Measurements from ENCODE around the gene ZIC5. TPM values are rescaled to one million over a fixed set of nuclear protein-coding genes. Genes with fewer than 3 reads are reported as not detected.

ZIC5 gene
- total RNA-seq, 1 donor from 2014 or later, result 15.1 TPM

DNA sequence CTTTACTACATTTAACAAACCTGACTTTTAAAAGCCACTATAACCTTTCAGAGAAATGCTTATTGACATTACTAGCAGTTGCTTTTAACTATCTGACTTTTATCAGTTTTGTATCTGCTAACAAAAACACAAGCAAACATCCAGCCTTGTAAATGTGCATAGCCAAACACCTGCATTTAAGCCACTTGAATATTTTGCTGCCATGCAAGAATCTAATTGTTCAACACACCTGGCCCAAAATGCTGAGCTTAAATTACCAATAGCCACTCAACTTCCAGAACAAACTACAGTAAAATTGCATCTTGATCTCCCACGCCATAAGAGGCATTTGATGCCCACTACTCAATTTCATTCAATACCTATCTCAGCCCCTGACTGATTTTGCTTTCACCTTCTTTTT is 9.3 kb downstream of the ZIC5 start:
- peaks cover 28% of the 10 kb centered on the region for H3K4me1 Mint-ChIP-seq (ENCODE audit: unreplicated experiment)
- no peak overlapping the region for H3K4me3 Mint-ChIP-seq
- no peak overlapping the region for H3K27ac Mint-ChIP-seq
- TF ChIP-seq, protein P1, sequence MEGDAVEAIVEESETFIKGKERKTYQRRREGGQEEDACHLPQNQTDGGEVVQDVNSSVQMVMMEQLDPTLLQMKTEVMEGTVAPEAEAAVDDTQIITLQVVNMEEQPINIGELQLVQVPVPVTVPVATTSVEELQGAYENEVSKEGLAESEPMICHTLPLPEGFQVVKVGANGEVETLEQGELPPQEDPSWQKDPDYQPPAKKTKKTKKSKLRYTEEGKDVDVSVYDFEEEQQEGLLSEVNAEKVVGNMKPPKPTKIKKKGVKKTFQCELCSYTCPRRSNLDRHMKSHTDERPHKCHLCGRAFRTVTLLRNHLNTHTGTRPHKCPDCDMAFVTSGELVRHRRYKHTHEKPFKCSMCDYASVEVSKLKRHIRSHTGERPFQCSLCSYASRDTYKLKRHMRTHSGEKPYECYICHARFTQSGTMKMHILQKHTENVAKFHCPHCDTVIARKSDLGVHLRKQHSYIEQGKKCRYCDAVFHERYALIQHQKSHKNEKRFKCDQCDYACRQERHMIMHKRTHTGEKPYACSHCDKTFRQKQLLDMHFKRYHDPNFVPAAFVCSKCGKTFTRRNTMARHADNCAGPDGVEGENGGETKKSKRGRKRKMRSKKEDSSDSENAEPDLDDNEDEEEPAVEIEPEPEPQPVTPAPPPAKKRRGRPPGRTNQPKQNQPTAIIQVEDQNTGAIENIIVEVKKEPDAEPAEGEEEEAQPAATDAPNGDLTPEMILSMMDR (conservative IDR thresholded peaks at IDR 0.05), result no peak
- no peak for DNase-seq (ENCODE audit: extremely low spot score, unreplicated experiment)
- no peaks in the 10 kb centered on the region for H3K9me3 Mint-ChIP-seq
- peaks cover 92% of the 10 kb centered on the region for H3K27me3 Mint-ChIP-seq
- peaks cover 6% of the 10 kb centered on the region for H3K36me3 Mint-ChIP-seq

DNA sequence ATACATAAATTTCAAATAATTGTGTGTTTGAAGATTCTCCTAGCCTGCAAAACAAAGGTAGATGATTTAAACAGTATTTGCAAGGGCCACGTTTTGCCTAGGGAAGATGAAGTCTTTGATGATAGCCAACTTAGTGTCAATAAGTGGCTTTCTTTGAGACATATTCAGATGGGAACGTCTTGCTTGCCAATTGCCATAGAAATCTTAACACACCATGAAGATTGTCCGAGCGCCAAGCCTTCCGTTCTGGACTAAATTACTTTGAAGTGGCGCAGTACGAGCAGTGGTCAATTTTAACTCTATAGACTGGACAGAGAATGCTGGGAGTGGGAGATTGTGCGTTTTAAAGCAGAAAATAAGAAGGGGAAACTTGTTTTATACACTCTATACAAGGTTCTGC is 9.9 kb downstream of the ZIC5 start:
- Mint-ChIP-seq H3K27me3 (peaks cover 92% of the 10 kb centered on the region), H3K27ac (no peak overlapping the region), H3K4me1 (ENCODE audit: unreplicated experiment) (peaks cover 29% of the 10 kb centered on the region), H3K36me3 (peaks cover 6% of the 10 kb centered on the region), H3K4me3 (peak overlapping the region; percentile 6), H3K9me3 (no peaks in the 10 kb centered on the region)
- TF ChIP-seq, protein P1 (conservative IDR thresholded peaks at IDR 0.05), result no peak
- no peak for DNase-seq (ENCODE audit: extremely low spot score, unreplicated experiment)

DNA sequence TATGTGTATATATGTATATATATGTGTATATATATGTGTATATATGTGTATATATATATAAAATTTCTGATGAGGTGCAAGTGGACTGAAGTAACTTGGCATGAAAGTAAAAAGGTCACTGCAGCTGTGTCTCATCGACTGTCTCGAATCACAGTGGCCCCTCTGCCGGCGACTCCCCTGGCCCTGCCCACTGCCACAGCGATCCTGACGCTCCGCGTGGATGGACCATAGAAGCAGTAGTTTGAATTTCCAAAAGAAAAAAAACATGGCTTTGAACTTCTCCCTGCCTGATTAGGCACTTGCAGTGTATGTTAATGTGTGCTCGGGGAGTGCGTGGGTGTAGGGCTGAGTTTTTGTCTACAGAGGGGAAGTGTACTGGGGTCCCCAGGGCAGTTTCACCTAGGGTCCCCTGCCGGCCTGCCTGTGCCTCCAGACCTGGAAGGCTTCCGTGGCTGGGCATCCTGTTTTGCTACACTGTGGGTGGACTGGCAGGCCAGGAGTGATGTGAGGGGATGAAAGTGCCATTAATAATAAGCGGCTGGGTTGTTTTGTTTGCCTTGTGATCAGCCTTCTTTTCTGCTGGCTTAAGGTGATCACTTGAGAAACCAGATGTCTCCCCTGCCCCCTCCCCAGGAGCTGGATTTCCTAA is 10.8 kb downstream of the ZIC5 start:
- peak overlapping the region; percentile 48 for H3K27ac Mint-ChIP-seq
- DNase-seq (ENCODE audit: extremely low spot score, unreplicated experiment), result peak; percentile 67
- peaks cover 32% of the 10 kb centered on the region for H3K4me1 Mint-ChIP-seq (ENCODE audit: unreplicated experiment)
- H3K9me3 Mint-ChIP-seq, result no peaks in the 10 kb centered on the region
- peak overlapping the region; percentile 34 for H3K4me3 Mint-ChIP-seq
- peaks cover 3% of the 10 kb centered on the region for H3K36me3 Mint-ChIP-seq
- peaks cover 92% of the 10 kb centered on the region for H3K27me3 Mint-ChIP-seq
- TF ChIP-seq, protein P1 (conservative IDR thresholded peaks at IDR 0.05), result no peak

DNA sequence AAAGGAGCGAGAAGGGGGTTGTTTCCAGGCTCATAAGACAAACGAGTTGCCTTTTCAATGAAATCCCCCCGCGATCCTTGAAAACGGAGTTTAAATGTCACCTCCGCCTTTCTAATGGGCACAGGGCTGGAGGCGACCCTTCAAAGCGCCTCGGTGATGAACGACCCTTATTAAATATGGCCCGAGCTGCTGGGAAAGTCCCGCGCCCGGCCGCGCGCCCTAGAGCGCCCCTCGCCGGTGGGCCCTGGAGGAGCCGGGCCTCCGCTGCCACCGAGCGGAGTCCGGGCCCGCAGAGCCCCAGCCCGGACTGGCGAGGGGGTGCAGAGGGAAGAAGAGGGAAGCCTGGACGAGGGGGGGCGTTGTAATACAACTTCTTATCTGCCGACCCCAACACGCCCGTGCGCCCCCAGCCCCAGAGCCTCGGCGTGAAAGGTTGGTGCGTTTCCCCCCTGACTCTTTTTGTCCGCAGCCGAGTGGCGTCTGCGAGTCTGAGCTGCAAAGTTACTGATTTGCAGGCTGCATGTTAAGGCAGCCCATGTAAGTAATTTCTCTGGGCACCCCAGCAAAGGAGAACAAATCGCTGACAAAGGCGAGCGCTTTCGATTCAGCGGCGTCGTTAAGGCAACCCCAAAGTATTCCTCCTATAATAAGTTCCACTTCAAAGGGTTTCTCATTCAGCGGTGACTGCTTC is 11.9 kb downstream of the ZIC5 start:
- Mint-ChIP-seq H3K27ac (peak overlapping the region; percentile 56), H3K4me1 (ENCODE audit: unreplicated experiment) (peaks cover 38% of the 10 kb centered on the region), H3K27me3 (peaks cover 94% of the 10 kb centered on the region)

GRCh38 chr13:99959127-99959539 is 12.4 kb downstream of the ZIC5 start:
- TF ChIP-seq, protein P1 (conservative IDR thresholded peaks at IDR 0.05), result no peak
- Mint-ChIP-seq H3K9me3 (no peaks in the 10 kb centered on the region), H3K4me3 (peak overlapping the region; percentile 87), H3K27me3 (peaks cover 94% of the 10 kb centered on the region), H3K36me3 (peaks cover 1% of the 10 kb centered on the region), H3K27ac (peak overlapping the region; percentile 27), H3K4me1 (ENCODE audit: unreplicated experiment) (peaks cover 38% of the 10 kb centered on the region)
- no peak for DNase-seq (ENCODE audit: extremely low spot score, unreplicated experiment)

More for the DNA sequence above, 11.9 kb downstream of the ZIC5 start:
- TF ChIP-seq, protein P1 (conservative IDR thresholded peaks at IDR 0.05), result peak; percentile 72
- Mint-ChIP-seq H3K4me3 (peak overlapping the region; percentile 87), H3K9me3 (no peaks in the 10 kb centered on the region), H3K36me3 (peaks cover 3% of the 10 kb centered on the region)
- DNase-seq (ENCODE audit: extremely low spot score, unreplicated experiment), result no peak
